ENCODE data around the gene HIC1. TPM values are rescaled to one million over a fixed set of nuclear protein-coding genes. Genes with fewer than 3 reads are reported as not detected.
A peak's percentile ranks its signal among the peaks of the same experiment; 100 is the strongest.

The HIC1 gene
- total and polyA plus RNA-seq, 8 donors = 17.4 to 37.5 (median 24.6) TPM

- TF ChIP-seq CTCF (IDR thresholded peaks at IDR 0.05) = no peak
- Histone ChIP-seq H3K36me3 (no peaks in the 10 kb centered on the region), H3K4me3 (no peak overlapping the region), H3K27ac (peak overlapping the region in 1 of 2 donors; percentile 7), H3K4me1 (peaks cover 1 to 5% of the 10 kb centered on the region in 2 donors), H3K27me3 (no peaks in the 10 kb centered on the region), H3K9me3 (no peaks in the 10 kb centered on the region)
- ATAC-seq (no peak), DNase-seq (peak in 1 of 4 donors; percentile 3)
- intact Hi-C loops (cut with DNase I) = no loop called here
These were observed 51.5 kb downstream of the HIC1 start for GRCh38 chr17:2106308-2106955.

GRCh38 chr17:2107050-2107449 is 52.1 kb downstream of the HIC1 start:
- Histone ChIP-seq H3K9me3 (no peaks in the 10 kb centered on the region), H3K27ac (no peak overlapping the region), H3K36me3 (no peaks in the 10 kb centered on the region), H3K4me3 (no peak overlapping the region), H3K27me3 (no peaks in the 10 kb centered on the region), H3K4me1 (peaks cover 0 to 1% of the 10 kb centered on the region in 2 donors)
- no peak for TF ChIP-seq CTCF (IDR thresholded peaks at IDR 0.05)
- no peak for ATAC-seq
- no peak for DNase-seq
- intact Hi-C loops (cut with DNase I) = no loop called here

DNA sequence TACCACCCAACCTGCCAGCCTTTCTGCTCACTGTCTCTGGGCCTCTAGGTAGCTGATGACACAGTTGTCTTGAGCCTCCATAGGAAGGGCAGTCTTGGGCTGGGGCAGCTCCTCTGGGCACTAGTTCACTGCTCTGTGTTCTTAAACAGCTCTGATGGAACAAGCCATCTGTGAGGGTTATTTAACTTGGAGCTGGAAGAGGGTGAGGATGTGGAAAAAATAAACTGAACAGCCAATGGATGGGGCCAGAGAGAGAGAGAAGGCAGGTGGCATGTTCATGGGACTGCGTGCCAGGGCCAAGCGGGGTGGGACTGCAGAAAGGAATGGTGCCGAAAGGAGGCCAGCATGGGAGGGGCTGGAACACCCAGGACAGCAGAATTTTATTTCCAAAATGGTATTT is 52.6 kb downstream of the HIC1 start:
- Histone ChIP-seq H3K4me1 (peaks cover 0 to 6% of the 10 kb centered on the region in 2 donors), H3K9me3 (no peaks in the 10 kb centered on the region), H3K36me3 (no peaks in the 10 kb centered on the region), H3K4me3 (no peak overlapping the region), H3K27ac (no peak overlapping the region), H3K27me3 (no peaks in the 10 kb centered on the region)
- TF ChIP-seq CTCF (IDR thresholded peaks at IDR 0.05) = no peak
- intact Hi-C loops (cut with DNase I) = no loop called here
- ATAC-seq (no peak), DNase-seq (peak in 1 of 4 donors; percentile 12)

DNA sequence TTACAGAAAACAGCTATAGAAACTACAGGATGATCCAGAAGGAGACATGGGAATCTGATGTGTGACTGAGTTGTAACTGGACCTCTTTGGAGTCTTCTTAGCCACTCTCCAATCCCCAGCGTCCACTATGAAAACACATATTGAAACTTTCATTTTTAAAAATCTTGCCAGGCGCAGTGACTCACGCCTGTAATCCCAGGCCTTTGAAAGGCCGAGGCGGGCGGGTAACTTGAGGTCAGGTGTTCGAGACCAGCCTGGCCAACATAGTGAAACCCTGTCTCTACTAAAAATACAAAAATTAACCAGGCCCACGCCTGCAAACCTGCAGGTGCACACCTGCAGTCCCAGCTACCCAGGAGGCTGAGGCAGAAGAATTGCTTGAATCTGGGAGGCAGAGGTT is 53.3 kb downstream of the HIC1 start:
- Histone ChIP-seq H3K36me3 (no peaks in the 10 kb centered on the region), H3K4me3 (no peak overlapping the region), H3K9me3 (no peaks in the 10 kb centered on the region), H3K27ac (no peak overlapping the region), H3K4me1 (peaks cover 0 to 12% of the 10 kb centered on the region in 2 donors), H3K27me3 (no peaks in the 10 kb centered on the region)
- DNase-seq (no peak), ATAC-seq (no peak)
- TF ChIP-seq CTCF (IDR thresholded peaks at IDR 0.05) = no peak
- intact Hi-C loops (cut with DNase I) = no loop called here

DNA sequence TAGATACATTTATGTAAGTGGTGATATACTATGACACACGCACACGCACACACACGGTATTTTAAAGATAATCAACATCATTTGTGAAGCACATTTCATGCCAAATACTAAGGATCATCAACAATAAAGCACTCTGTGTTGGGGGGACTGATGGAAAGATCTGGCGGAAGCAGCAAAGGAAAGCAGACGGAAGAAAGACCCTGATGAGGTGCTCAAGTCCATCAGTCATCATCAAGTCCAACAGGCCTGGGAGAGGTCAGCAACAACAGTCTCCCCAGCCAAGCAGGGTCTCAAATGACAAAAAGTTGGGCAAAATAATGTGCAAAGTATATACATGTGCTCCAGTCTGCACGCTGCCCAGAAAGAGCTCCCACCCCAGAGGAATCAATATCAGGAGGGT is 55.5 kb downstream of the HIC1 start:
- Histone ChIP-seq H3K4me3 (no peak overlapping the region), H3K27me3 (no peaks in the 10 kb centered on the region), H3K36me3 (no peaks in the 10 kb centered on the region), H3K4me1 (peaks cover 0 to 14% of the 10 kb centered on the region in 2 donors), H3K9me3 (no peaks in the 10 kb centered on the region), H3K27ac (no peak overlapping the region)
- DNase-seq (no peak), ATAC-seq (no peak)
- intact Hi-C loops (cut with DNase I) = no loop called here
- TF ChIP-seq CTCF (IDR thresholded peaks at IDR 0.05) = no peak
